ENCODE data around the gene MORC1.
"Not testable (repeated sequence)": the region's sequence is repeated elsewhere in the genome, so short reads cannot be mapped to it uniquely, and the experiment has no call there.

Gene MORC1

DNA sequence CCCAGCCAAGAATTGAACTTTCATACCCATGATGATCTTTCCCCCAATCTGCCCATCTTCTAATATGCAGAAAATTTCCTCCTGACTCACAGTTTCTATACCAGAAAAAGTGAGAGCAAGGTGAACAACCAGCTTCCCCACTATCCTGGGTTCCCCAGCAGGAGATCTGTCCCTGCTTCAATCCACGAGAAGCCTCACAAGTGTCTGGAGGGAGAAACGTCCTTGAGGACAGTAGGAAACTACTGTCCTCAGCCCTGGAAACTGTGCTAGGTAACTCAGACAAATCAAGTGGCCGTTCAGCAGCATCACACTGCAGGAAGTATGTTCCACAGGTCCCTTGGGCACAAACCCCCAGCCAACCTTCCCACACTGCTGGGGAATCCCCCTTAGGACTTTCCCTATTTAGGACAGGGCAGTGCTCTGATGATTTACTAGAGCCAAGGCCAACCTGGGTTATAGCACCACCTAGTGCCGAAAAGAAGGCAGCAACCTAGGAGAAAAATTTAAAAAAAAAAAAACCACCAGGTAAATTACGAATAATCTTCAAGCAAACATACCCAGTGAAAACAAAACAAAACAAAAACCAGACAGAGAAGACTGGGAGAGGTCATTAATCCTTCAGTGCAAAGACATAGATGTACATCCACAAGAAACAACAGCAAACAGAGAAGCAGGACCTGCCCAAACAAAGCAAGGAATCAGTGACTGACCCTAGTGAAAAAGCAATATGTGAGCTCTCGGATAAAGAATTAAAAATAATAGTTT lies 36.0 kb downstream of the MORC1 start:
- Histone ChIP-seq H4K91ac (ENCODE audit: low read depth, low read length) (no peak overlapping the region), H3K27ac (ENCODE audit: low read depth, low read length) (no peak overlapping the region)
- WGBS (ENCODE audit: extremely low coverage, insufficient coverage, insufficient read length) = no CpG with 5 or more reads among the region's 6 CpGs

DNA sequence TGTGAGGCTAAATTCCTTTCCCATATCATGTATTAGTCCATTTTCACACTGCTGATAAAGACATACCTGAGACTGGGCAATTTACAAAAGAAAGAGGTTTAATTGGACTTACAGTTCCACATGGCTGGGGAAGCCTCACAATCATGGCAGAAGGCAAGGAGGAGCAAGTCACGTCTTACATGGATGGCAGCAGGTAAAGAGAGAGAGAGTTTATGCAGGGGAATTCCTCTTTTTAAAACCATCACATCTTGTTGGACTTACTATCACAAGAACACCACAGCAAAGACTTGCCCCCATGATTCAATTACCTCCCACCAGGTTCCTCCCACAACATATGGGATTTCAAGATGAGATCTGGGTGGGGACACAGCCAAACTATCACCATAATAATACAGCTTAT lies 37.8 kb downstream of the MORC1 start:
- not testable (repeated sequence) for H3K4me2 ChIP-seq (ENCODE audit: low read length); H3K36me3 ChIP-seq (ENCODE audit: control insufficient read depth in 1 of 2, insufficient read depth in 2 of 2, low read length in 2 of 2); DNase-seq; H3K4me3 ChIP-seq (ENCODE audit: low read depth, low read length); H2BK12ac ChIP-seq (ENCODE audit: low read length); H3K79me2 ChIP-seq (ENCODE audit: control insufficient read depth, insufficient read depth, low read length, poor library complexity); H3K4me1 ChIP-seq (ENCODE audit: control insufficient read depth in 1 of 2, insufficient read depth in 2 of 2, low read length in 2 of 2); H3K27me3 ChIP-seq (ENCODE audit: insufficient read depth, low read length); H4K8ac ChIP-seq (ENCODE audit: low read depth, low read length); H2AK5ac ChIP-seq (ENCODE audit: low read length); H3K79me1 ChIP-seq (ENCODE audit: low read length); H3K9me3 ChIP-seq (ENCODE audit: insufficient read depth, low read depth, low read length); H2BK5ac ChIP-seq (ENCODE audit: low read depth, low read length, poor library complexity); H3K18ac ChIP-seq (ENCODE audit: low read length); H4K12ac ChIP-seq (ENCODE audit: low read depth, low read length); H3K9ac ChIP-seq (ENCODE audit: low read length); H3K14ac ChIP-seq (ENCODE audit: low read length); H3K23ac ChIP-seq (ENCODE audit: low read length); H3K27ac ChIP-seq (ENCODE audit: low read depth, low read length); H4K91ac ChIP-seq (ENCODE audit: low read depth, low read length); H3K4ac ChIP-seq (ENCODE audit: low read depth, low read length); H2AFZ ChIP-seq (ENCODE audit: insufficient read depth, low read length, poor library complexity); H2BK120ac ChIP-seq (ENCODE audit: insufficient read depth, low read length, poor library complexity)
- WGBS (ENCODE audit: extremely low coverage, insufficient coverage, insufficient read length) = no CpG with 5 or more reads among the region's 1 CpG

More for the DNA sequence above, 36.0 kb downstream of the MORC1 start:
- Histone ChIP-seq H3K4me1 (ENCODE audit: control insufficient read depth in 1 of 2, insufficient read depth in 2 of 2, low read length in 2 of 2) (no peaks in the 10 kb centered on the region), H3K14ac (ENCODE audit: low read length) (no peak overlapping the region), H3K36me3 (ENCODE audit: control insufficient read depth in 1 of 2, insufficient read depth in 2 of 2, low read length in 2 of 2) (no peaks in the 10 kb centered on the region), H3K79me2 (ENCODE audit: control insufficient read depth, insufficient read depth, low read length, poor library complexity) (no peaks in the 10 kb centered on the region), H2AK5ac (ENCODE audit: low read length) (no peak overlapping the region), H4K8ac (ENCODE audit: low read depth, low read length) (no peak overlapping the region), H3K9me3 (ENCODE audit: insufficient read depth, low read depth, low read length) (no peaks in the 10 kb centered on the region), H3K27me3 (ENCODE audit: insufficient read depth, low read length) (no peaks in the 10 kb centered on the region), H3K4me2 (ENCODE audit: low read length) (no peak overlapping the region), H2AFZ (ENCODE audit: insufficient read depth, low read length, poor library complexity) (no peak overlapping the region), H2BK12ac (ENCODE audit: low read length) (no peak overlapping the region), H4K12ac (ENCODE audit: low read depth, low read length) (no peak overlapping the region), H3K4me3 (ENCODE audit: low read depth, low read length) (no peak overlapping the region), H3K18ac (ENCODE audit: low read length) (peak overlapping the region; percentile 32), H2BK5ac (ENCODE audit: low read depth, low read length, poor library complexity) (no peak overlapping the region), H2BK120ac (ENCODE audit: insufficient read depth, low read length, poor library complexity) (no peak overlapping the region), H3K4ac (ENCODE audit: low read depth, low read length) (no peak overlapping the region), H3K9ac (ENCODE audit: low read length) (no peak overlapping the region), H3K23ac (ENCODE audit: low read length) (no peak overlapping the region), H3K79me1 (ENCODE audit: low read length) (no peaks in the 10 kb centered on the region)
- peak; percentile 77 to 78 for DNase-seq

DNA sequence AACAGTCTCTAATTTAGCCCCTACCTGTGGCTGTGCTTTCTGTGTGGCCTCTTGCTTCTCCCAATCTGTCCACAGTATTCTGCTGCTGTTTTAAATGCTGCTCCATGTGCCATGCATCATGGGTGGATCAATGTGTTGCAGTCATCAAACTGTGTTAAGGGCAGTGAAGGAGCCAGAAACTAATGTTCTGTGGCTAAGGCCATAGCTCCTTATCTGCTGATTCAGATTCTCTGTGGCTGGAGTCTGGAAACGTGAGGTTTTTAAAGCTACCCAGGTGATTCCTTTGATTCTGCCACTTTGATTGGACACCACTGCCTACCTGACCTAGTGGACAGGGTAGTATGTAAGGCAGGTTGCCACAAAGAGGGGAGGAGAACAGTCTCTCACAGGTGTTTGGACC lies 44.8 kb downstream of the MORC1 start:
- Histone ChIP-seq H3K4me1 (ENCODE audit: control insufficient read depth in 1 of 2, insufficient read depth in 2 of 2, low read length in 2 of 2) (no peaks in the 10 kb centered on the region), H3K4ac (ENCODE audit: low read depth, low read length) (no peak overlapping the region), H4K12ac (ENCODE audit: low read depth, low read length) (no peak overlapping the region), H3K4me3 (ENCODE audit: low read depth, low read length) (no peak overlapping the region), H3K14ac (ENCODE audit: low read length) (no peak overlapping the region), H4K91ac (ENCODE audit: low read depth, low read length) (no peak overlapping the region), H2BK120ac (ENCODE audit: insufficient read depth, low read length, poor library complexity) (no peak overlapping the region), H2BK5ac (ENCODE audit: low read depth, low read length, poor library complexity) (no peak overlapping the region), H2AFZ (ENCODE audit: insufficient read depth, low read length, poor library complexity) (no peak overlapping the region), H3K4me2 (ENCODE audit: low read length) (no peak overlapping the region), H3K23ac (ENCODE audit: low read length) (no peak overlapping the region), H2AK5ac (ENCODE audit: low read length) (no peak overlapping the region), H3K9me3 (ENCODE audit: insufficient read depth, low read depth, low read length) (no peaks in the 10 kb centered on the region), H4K8ac (ENCODE audit: low read depth, low read length) (no peak overlapping the region), H3K36me3 (ENCODE audit: control insufficient read depth in 1 of 2, insufficient read depth in 2 of 2, low read length in 2 of 2) (no peaks in the 10 kb centered on the region), H3K79me2 (ENCODE audit: control insufficient read depth, insufficient read depth, low read length, poor library complexity) (no peaks in the 10 kb centered on the region), H3K27ac (ENCODE audit: low read depth, low read length) (no peak overlapping the region), H3K18ac (ENCODE audit: low read length) (no peak overlapping the region), H2BK12ac (ENCODE audit: low read length) (no peak overlapping the region), H3K9ac (ENCODE audit: low read length) (no peak overlapping the region), H3K79me1 (ENCODE audit: low read length) (no peaks in the 10 kb centered on the region), H3K27me3 (ENCODE audit: insufficient read depth, low read length) (no peaks in the 10 kb centered on the region)
- WGBS (ENCODE audit: extremely low coverage, insufficient coverage, insufficient read length) = no CpG with 5 or more reads among the region's 1 CpG
- DNase-seq = no peak

DNA sequence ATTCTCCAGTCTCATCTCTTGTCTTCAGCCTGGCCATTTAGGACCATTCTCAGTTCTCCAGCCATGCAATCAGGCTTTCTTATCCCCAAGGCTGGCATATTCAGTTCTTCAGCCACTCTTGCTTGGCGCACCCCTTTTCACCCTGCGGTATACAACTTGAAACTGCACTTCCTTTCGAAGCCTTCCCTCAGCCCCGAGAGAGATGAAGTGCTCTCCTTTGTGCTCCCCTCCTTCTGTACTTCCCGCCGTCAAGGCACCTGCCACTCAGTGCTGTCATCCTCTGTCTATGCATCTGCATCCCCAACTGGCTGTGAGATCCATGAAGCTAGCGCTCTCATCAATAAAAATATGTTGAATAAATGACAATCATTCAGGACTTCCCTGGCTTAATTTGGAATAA lies 45.7 kb downstream of the MORC1 start:
- no CpG with 5 or more reads among the region's 7 CpGs for WGBS (ENCODE audit: extremely low coverage, insufficient coverage, insufficient read length)

More for the DNA sequence above, 45.7 kb downstream of the MORC1 start:
- no peak overlapping the region for H4K91ac ChIP-seq (ENCODE audit: low read depth, low read length)
- H2AK5ac ChIP-seq (ENCODE audit: low read length) = no peak overlapping the region
- H3K4ac ChIP-seq (ENCODE audit: low read depth, low read length) = no peak overlapping the region
- H2BK5ac ChIP-seq (ENCODE audit: low read depth, low read length, poor library complexity) = no peak overlapping the region
- H3K4me2 ChIP-seq (ENCODE audit: low read length) = no peak overlapping the region
- no peak overlapping the region for H3K9ac ChIP-seq (ENCODE audit: low read length)
- H3K9me3 ChIP-seq (ENCODE audit: insufficient read depth, low read depth, low read length) = no peaks in the 10 kb centered on the region
- H2BK120ac ChIP-seq (ENCODE audit: insufficient read depth, low read length, poor library complexity) = no peak overlapping the region
- no peaks in the 10 kb centered on the region for H3K79me2 ChIP-seq (ENCODE audit: control insufficient read depth, insufficient read depth, low read length, poor library complexity)
- no peak overlapping the region for H3K4me3 ChIP-seq (ENCODE audit: low read depth, low read length)
- no peak overlapping the region for H4K12ac ChIP-seq (ENCODE audit: low read depth, low read length)
- H2AFZ ChIP-seq (ENCODE audit: insufficient read depth, low read length, poor library complexity) = no peak overlapping the region
- H3K23ac ChIP-seq (ENCODE audit: low read length) = no peak overlapping the region
- no peak overlapping the region for H2BK12ac ChIP-seq (ENCODE audit: low read length)
- no peaks in the 10 kb centered on the region for H3K79me1 ChIP-seq (ENCODE audit: low read length)
- H3K27ac ChIP-seq (ENCODE audit: low read depth, low read length) = no peak overlapping the region
- no peaks in the 10 kb centered on the region for H3K36me3 ChIP-seq (ENCODE audit: control insufficient read depth in 1 of 2, insufficient read depth in 2 of 2, low read length in 2 of 2)
- no peaks in the 10 kb centered on the region for H3K4me1 ChIP-seq (ENCODE audit: control insufficient read depth in 1 of 2, insufficient read depth in 2 of 2, low read length in 2 of 2)
- no peak overlapping the region for H3K14ac ChIP-seq (ENCODE audit: low read length)
- H3K18ac ChIP-seq (ENCODE audit: low read length) = no peak overlapping the region
- DNase-seq = no peak
- no peak overlapping the region for H4K8ac ChIP-seq (ENCODE audit: low read depth, low read length)
- no peaks in the 10 kb centered on the region for H3K27me3 ChIP-seq (ENCODE audit: insufficient read depth, low read length)
